ENCODE measurements around the gene ATR. TPM values are rescaled to one million over a fixed set of nuclear protein-coding genes. Genes with fewer than 3 reads are reported as not detected.

ATR gene
- total and polyA plus RNA-seq, 9 of the 15 experiments (the other 6 are each of a cell fraction or from before 2014, with no cell fraction given), result 18.0 to 37.8 (median 23.2) TPM

- ChIA-PET POLR2A (interaction anchor here (0.6 to 1.0 kb wide), 2 partner anchors 21 to 551 kb away, joined by 3 to 4 read pairs; partner anchors contain the start of gene CHST2), CTCF (ENCODE audit: low intra/inter-chr PET ratio) (no interaction called here)
- Histone ChIP-seq H3K27me3 (ENCODE audit: control insufficient read depth in 2 of 2, insufficient read depth in 2 of 2, low read length in 2 of 2) (no peaks in the 10 kb centered on the region), H3K9me1 (ENCODE audit: control insufficient read depth, insufficient read depth, low read length) (no peaks in the 10 kb centered on the region), H3K79me2 (ENCODE audit: control insufficient read depth, insufficient read depth, low read length) (peaks cover 44% of the 10 kb centered on the region), H3K4me3 (no peak overlapping the region), H3K9me3 (replicated peaks; ENCODE audit: control insufficient read depth, insufficient read depth, low read depth, low read length) (no peaks in the 10 kb centered on the region), H3K36me3 (ENCODE audit: control insufficient read depth, insufficient read depth, low read length) (peaks cover 50% of the 10 kb centered on the region), H3K27ac (ENCODE audit: extremely low read depth, low read depth, low read length) (no peak overlapping the region), H2AFZ (ENCODE audit: low read depth, low read length) (no peak overlapping the region), H3K4me1 (replicated peaks in 1 of 2; ENCODE audit: control insufficient read depth in 2 of 2, insufficient read depth in 2 of 2, low read length in 2 of 2) (peaks cover 0 to 7% of the 10 kb centered on the region in 2 experiments; a peak in 2 of 5 replicates), H3K9ac (ENCODE audit: insufficient read depth in 1 of 2, low read depth in 2 of 2, low read length in 2 of 2) (no peak overlapping the region), H4K20me1 (replicated peaks; ENCODE audit: control insufficient read depth, insufficient read depth, low read length) (no peaks in the 10 kb centered on the region), H3K4me2 (ENCODE audit: insufficient read depth, low read length) (no peak overlapping the region)
- FAIRE-seq (no peak), ATAC-seq (peak; percentile 64), DNase-seq (ENCODE audit: extremely low read depth in 1 of 4, low spot score in 3 of 4) (peak in 3 of 4 experiments; percentile 9 to 25 (median 19))
- in situ Hi-C loops (cut with MboI) (no loop called here), intact Hi-C loops (cut with micrococcal nuclease) (no loop called here)
- whole genome bisulfite sequencing (ENCODE audit: insufficient coverage, low coverage, missing lambda C conversion rate), result 93% methylated on average over 20 of the region's 21 CpGs
- peak; percentile 51 for TF ChIP-seq POLR2G (IDR thresholded peaks at IDR 0.05; ENCODE audit: low read depth, low read length)
- TF ChIP-seq, protein P1, sequence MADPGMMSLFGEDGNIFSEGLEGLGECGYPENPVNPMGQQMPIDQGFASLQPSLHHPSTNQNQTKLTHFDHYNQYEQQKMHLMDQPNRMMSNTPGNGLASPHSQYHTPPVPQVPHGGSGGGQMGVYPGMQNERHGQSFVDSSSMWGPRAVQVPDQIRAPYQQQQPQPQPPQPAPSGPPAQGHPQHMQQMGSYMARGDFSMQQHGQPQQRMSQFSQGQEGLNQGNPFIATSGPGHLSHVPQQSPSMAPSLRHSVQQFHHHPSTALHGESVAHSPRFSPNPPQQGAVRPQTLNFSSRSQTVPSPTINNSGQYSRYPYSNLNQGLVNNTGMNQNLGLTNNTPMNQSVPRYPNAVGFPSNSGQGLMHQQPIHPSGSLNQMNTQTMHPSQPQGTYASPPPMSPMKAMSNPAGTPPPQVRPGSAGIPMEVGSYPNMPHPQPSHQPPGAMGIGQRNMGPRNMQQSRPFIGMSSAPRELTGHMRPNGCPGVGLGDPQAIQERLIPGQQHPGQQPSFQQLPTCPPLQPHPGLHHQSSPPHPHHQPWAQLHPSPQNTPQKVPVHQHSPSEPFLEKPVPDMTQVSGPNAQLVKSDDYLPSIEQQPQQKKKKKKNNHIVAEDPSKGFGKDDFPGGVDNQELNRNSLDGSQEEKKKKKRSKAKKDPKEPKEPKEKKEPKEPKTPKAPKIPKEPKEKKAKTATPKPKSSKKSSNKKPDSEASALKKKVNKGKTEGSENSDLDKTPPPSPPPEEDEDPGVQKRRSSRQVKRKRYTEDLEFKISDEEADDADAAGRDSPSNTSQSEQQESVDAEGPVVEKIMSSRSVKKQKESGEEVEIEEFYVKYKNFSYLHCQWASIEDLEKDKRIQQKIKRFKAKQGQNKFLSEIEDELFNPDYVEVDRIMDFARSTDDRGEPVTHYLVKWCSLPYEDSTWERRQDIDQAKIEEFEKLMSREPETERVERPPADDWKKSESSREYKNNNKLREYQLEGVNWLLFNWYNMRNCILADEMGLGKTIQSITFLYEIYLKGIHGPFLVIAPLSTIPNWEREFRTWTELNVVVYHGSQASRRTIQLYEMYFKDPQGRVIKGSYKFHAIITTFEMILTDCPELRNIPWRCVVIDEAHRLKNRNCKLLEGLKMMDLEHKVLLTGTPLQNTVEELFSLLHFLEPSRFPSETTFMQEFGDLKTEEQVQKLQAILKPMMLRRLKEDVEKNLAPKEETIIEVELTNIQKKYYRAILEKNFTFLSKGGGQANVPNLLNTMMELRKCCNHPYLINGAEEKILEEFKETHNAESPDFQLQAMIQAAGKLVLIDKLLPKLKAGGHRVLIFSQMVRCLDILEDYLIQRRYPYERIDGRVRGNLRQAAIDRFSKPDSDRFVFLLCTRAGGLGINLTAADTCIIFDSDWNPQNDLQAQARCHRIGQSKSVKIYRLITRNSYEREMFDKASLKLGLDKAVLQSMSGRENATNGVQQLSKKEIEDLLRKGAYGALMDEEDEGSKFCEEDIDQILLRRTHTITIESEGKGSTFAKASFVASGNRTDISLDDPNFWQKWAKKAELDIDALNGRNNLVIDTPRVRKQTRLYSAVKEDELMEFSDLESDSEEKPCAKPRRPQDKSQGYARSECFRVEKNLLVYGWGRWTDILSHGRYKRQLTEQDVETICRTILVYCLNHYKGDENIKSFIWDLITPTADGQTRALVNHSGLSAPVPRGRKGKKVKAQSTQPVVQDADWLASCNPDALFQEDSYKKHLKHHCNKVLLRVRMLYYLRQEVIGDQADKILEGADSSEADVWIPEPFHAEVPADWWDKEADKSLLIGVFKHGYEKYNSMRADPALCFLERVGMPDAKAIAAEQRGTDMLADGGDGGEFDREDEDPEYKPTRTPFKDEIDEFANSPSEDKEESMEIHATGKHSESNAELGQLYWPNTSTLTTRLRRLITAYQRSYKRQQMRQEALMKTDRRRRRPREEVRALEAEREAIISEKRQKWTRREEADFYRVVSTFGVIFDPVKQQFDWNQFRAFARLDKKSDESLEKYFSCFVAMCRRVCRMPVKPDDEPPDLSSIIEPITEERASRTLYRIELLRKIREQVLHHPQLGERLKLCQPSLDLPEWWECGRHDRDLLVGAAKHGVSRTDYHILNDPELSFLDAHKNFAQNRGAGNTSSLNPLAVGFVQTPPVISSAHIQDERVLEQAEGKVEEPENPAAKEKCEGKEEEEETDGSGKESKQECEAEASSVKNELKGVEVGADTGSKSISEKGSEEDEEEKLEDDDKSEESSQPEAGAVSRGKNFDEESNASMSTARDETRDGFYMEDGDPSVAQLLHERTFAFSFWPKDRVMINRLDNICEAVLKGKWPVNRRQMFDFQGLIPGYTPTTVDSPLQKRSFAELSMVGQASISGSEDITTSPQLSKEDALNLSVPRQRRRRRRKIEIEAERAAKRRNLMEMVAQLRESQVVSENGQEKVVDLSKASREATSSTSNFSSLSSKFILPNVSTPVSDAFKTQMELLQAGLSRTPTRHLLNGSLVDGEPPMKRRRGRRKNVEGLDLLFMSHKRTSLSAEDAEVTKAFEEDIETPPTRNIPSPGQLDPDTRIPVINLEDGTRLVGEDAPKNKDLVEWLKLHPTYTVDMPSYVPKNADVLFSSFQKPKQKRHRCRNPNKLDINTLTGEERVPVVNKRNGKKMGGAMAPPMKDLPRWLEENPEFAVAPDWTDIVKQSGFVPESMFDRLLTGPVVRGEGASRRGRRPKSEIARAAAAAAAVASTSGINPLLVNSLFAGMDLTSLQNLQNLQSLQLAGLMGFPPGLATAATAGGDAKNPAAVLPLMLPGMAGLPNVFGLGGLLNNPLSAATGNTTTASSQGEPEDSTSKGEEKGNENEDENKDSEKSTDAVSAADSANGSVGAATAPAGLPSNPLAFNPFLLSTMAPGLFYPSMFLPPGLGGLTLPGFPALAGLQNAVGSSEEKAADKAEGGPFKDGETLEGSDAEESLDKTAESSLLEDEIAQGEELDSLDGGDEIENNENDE (IDR thresholded peaks at IDR 0.05; ENCODE audit: low read depth, low read length), result no peak
- TF ChIP-seq, protein P2, sequence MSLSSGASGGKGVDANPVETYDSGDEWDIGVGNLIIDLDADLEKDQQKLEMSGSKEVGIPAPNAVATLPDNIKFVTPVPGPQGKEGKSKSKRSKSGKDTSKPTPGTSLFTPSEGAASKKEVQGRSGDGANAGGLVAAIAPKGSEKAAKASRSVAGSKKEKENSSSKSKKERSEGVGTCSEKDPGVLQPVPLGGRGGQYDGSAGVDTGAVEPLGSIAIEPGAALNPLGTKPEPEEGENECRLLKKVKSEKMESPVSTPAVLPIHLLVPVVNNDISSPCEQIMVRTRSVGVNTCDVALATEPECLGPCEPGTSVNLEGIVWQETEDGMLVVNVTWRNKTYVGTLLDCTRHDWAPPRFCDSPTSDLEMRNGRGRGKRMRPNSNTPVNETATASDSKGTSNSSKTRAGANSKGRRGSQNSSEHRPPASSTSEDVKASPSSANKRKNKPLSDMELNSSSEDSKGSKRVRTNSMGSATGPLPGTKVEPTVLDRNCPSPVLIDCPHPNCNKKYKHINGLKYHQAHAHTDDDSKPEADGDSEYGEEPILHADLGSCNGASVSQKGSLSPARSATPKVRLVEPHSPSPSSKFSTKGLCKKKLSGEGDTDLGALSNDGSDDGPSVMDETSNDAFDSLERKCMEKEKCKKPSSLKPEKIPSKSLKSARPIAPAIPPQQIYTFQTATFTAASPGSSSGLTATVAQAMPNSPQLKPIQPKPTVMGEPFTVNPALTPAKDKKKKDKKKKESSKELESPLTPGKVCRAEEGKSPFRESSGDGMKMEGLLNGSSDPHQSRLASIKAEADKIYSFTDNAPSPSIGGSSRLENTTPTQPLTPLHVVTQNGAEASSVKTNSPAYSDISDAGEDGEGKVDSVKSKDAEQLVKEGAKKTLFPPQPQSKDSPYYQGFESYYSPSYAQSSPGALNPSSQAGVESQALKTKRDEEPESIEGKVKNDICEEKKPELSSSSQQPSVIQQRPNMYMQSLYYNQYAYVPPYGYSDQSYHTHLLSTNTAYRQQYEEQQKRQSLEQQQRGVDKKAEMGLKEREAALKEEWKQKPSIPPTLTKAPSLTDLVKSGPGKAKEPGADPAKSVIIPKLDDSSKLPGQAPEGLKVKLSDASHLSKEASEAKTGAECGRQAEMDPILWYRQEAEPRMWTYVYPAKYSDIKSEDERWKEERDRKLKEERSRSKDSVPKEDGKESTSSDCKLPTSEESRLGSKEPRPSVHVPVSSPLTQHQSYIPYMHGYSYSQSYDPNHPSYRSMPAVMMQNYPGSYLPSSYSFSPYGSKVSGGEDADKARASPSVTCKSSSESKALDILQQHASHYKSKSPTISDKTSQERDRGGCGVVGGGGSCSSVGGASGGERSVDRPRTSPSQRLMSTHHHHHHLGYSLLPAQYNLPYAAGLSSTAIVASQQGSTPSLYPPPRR (CRISPR knock-in tag; IDR thresholded peaks at IDR 0.05; ENCODE audit: borderline replicate concordance), result no peak
- BruUV-seq (replicated peaks), result no TSS peak
Measured at GRCh38 chr3:142568393-142569017, 10.0 kb downstream of the ATR start.
